HEK293 (cell line): ENCODE data around the gene STPG2.

Experiments used
- CTCF ChIA-PET: fragments of 350-600 bp; formaldehyde crosslinking; extraction: SDS; loops from one replicate; lab custom pipeline; 2021; ENCODE audit warnings: antibody characterized with exemption; lab: Yijun Ruan, JAX
- POLR2A ChIA-PET: fragments of 300-600 bp; formaldehyde crosslinking; extraction: SDS; loops from one replicate; lab custom pipeline; 2020; ENCODE audit warnings: antibody characterized with exemption, inconsistent platforms; lab: Yijun Ruan, JAX
- H3K27ac ChIP-seq: fragments of 200-500 bp; sonication (Bioruptor generic); 2 replicates; pipeline ENCODE4 v1.5.1; 2014; ENCODE audit warnings: low read depth, low read length, control low read depth, inconsistent platforms; ENCODE audit errors: extremely low read depth
- H3K36me3 ChIP-seq, 2 experiments: fragments of 200-500 bp in 1 of 2; sonication (Bioruptor generic) in 1 of 2; 1 replicate in 1 of 2; 2 replicates in 1 of 2; pipeline ENCODE4 v1.5.1; 2014 to 2017; ENCODE audit warnings: inconsistent platforms in 2 of 2, low read length in 2 of 2; ENCODE audit not compliant: control insufficient read depth in 2 of 2, insufficient read depth in 1 of 2
- H3K4me1 ChIP-seq: fragments of 200-500 bp; sonication (Bioruptor generic); 2 replicates; pipeline ENCODE4 v1.5.1; 2014; ENCODE audit warnings: mild to moderate bottlenecking, low read length, inconsistent platforms; ENCODE audit not compliant: control insufficient read depth, insufficient read depth
- H3K4me3 ChIP-seq: 2 replicates; pipeline ENCODE4 v1.5.1; 2011; ENCODE audit warnings: low read depth, mild to moderate bottlenecking, control low read depth, low read length, moderate library complexity
- H3K9me3 ChIP-seq: fragments of 200-500 bp; sonication (Bioruptor generic); 2 replicates; pipeline ENCODE4 v1.5.1; 2014; ENCODE audit warnings: low read depth, low read length, inconsistent platforms; ENCODE audit not compliant: control insufficient read depth, insufficient read depth
- BCL11A ChIP-seq: fragments of 450-650 bp; formaldehyde crosslinking; IDR thresholded peaks from 2 replicates; pipeline ENCODE4 v1.5.1; 2016; ENCODE audit warnings: low read depth, missing biosample characterization, missing genetic modification characterization
- GLI2 ChIP-seq: fragments of 450-650 bp; formaldehyde crosslinking; IDR thresholded peaks from 2 replicates; pipeline ENCODE4; 2017; ENCODE audit warnings: missing biosample characterization, missing genetic modification characterization, low read depth, borderline replicate concordance
- GLI4 ChIP-seq: fragments of 450-650 bp; formaldehyde crosslinking; IDR thresholded peaks from 2 replicates; pipeline ENCODE4 v1.5.1; 2016; ENCODE audit warnings: missing biosample characterization, missing genetic modification characterization
- IKZF3 ChIP-seq: fragments of 450-650 bp; IDR thresholded peaks from 2 replicates; pipeline ENCODE4 v1.5.0; 2018; ENCODE audit warnings: missing biosample characterization, mild to moderate bottlenecking, missing genetic modification characterization, moderate library complexity
- KLF1 ChIP-seq: fragments of 450-650 bp; formaldehyde crosslinking; IDR thresholded peaks from 2 replicates; pipeline ENCODE4 v1.5.1; 2016; ENCODE audit warnings: missing biosample characterization, missing genetic modification characterization
- KLF7 ChIP-seq: fragments of 450-650 bp; formaldehyde crosslinking; IDR thresholded peaks from 2 replicates; pipeline ENCODE4 v1.5.1; 2016; ENCODE audit warnings: missing biosample characterization, missing genetic modification characterization, borderline replicate concordance
- OSR2 ChIP-seq: fragments of 450-650 bp; formaldehyde crosslinking; IDR thresholded peaks from 2 replicates; pipeline ENCODE4 v1.5.1; 2016; ENCODE audit warnings: missing biosample characterization, missing genetic modification characterization
- YY1 ChIP-seq: fragments of 450-650 bp; formaldehyde crosslinking; IDR thresholded peaks from 2 replicates; pipeline ENCODE4 v1.5.1; 2018; ENCODE audit warnings: missing biosample characterization, missing genetic modification characterization
- ZNF121 ChIP-seq: fragments of 450-650 bp; formaldehyde crosslinking; IDR thresholded peaks from 2 replicates; pipeline ENCODE4 v1.5.1; 2016; ENCODE audit warnings: missing biosample characterization, missing genetic modification characterization
- ZNF211 ChIP-seq: fragments of 450-650 bp; formaldehyde crosslinking; IDR thresholded peaks from 2 replicates; pipeline ENCODE4 v1.5.1; 2016; ENCODE audit warnings: low read depth, missing biosample characterization, missing genetic modification characterization
- ZNF214 ChIP-seq: fragments of 450-650 bp; formaldehyde crosslinking; IDR thresholded peaks from 2 replicates; pipeline ENCODE4 v1.5.1; 2017; ENCODE audit warnings: missing biosample characterization, mild to moderate bottlenecking, missing genetic modification characterization, borderline replicate concordance
- ZNF221 ChIP-seq: fragments of 450-650 bp; formaldehyde crosslinking; IDR thresholded peaks from 2 replicates; pipeline ENCODE4 v1.5.1; 2017; ENCODE audit warnings: missing biosample characterization, missing genetic modification characterization, borderline replicate concordance
- ZNF223 ChIP-seq: fragments of 450-650 bp; formaldehyde crosslinking; IDR thresholded peaks from 2 replicates; pipeline ENCODE4 v1.5.1; 2016; ENCODE audit warnings: missing biosample characterization, missing genetic modification characterization
- ZNF23 ChIP-seq: fragments of 450-650 bp; formaldehyde crosslinking; IDR thresholded peaks from 2 replicates; pipeline ENCODE4 v1.5.1; 2016; ENCODE audit warnings: missing biosample characterization, missing genetic modification characterization, borderline replicate concordance
- ZNF24 ChIP-seq: fragments of 450-650 bp; formaldehyde crosslinking; IDR thresholded peaks from 2 replicates; pipeline ENCODE4 v1.5.1; 2016; ENCODE audit warnings: missing biosample characterization, missing genetic modification characterization
- ZNF423 ChIP-seq: fragments of 450-650 bp; formaldehyde crosslinking; IDR thresholded peaks from 2 replicates; pipeline ENCODE4 v1.5.1; 2016; ENCODE audit warnings: missing biosample characterization, missing genetic modification characterization
- ZNF510 ChIP-seq: fragments of 450-650 bp; formaldehyde crosslinking; IDR thresholded peaks from 2 replicates; pipeline ENCODE4 v1.5.1; 2018; ENCODE audit warnings: mild to moderate bottlenecking, missing genetic modification characterization, missing biosample characterization; ENCODE audit not compliant: insufficient replicate concordance
- ZNF548 ChIP-seq: fragments of 450-650 bp; formaldehyde crosslinking; IDR thresholded peaks from 2 replicates; pipeline ENCODE4 v1.5.1; 2016; ENCODE audit warnings: missing biosample characterization, missing genetic modification characterization
- ZNF555 ChIP-seq: fragments of 450-650 bp; formaldehyde crosslinking; conservative IDR thresholded peaks from 2 replicates; pipeline ENCODE4 v1.5.1; 2017; ENCODE audit warnings: missing biosample characterization, mild to moderate bottlenecking, missing genetic modification characterization, inconsistent platforms
- ZNF792 ChIP-seq: fragments of 450-650 bp; formaldehyde crosslinking; IDR thresholded peaks from 2 replicates; pipeline ENCODE4 v1.5.1; 2016; ENCODE audit warnings: missing biosample characterization, missing genetic modification characterization
- ZNF843 ChIP-seq: fragments of 450-650 bp; formaldehyde crosslinking; IDR thresholded peaks from 2 replicates; pipeline ENCODE4 v1.5.1; 2016; ENCODE audit warnings: missing biosample characterization, missing genetic modification characterization
- ZSCAN23 ChIP-seq: fragments of 450-650 bp; formaldehyde crosslinking; IDR thresholded peaks from 2 replicates; pipeline ENCODE4 v1.5.1; 2016; ENCODE audit warnings: missing biosample characterization, missing genetic modification characterization
- TF ChIP-seq, protein P1 (sequence below): fragments of 450-650 bp; formaldehyde crosslinking; IDR thresholded peaks from 2 replicates; pipeline ENCODE4; 2016; ENCODE audit warnings: missing biosample characterization, missing genetic modification characterization
- TF ChIP-seq, protein P2 (sequence below): fragments of 450-650 bp; formaldehyde crosslinking; IDR thresholded peaks from 2 replicates; pipeline ENCODE4 v1.5.1; 2016; ENCODE audit warnings: missing biosample characterization, missing genetic modification characterization

Gene STPG2

DNA sequence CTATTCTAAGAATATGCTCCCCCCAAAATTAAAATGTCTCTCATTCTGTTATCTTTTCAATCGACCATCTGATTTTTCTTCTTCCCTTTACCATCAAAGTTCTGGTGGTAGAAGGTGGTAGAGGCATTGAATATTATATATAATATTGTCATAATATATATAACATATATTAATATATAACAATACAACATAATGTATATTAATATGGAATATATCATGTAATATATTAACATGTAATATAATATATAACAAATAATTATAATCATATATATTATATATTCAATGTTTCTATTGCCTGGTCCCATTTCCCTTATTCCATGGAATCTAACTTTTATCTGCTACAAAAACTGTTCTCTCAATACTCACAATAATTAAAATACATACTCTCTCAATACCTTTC lies 40.6 kb downstream of the STPG2 start:
- Histone ChIP-seq H3K9me3 (no peaks in the 10 kb centered on the region), H3K4me1 (no peaks in the 10 kb centered on the region), H3K4me3 (no peak overlapping the region), H3K27ac (no peak overlapping the region), H3K36me3 (no peaks in the 10 kb centered on the region)
- CTCF ChIA-PET: no interaction called here
- TF ChIP-seq BCL11A (tag by site-specific recombination): no peak
- POLR2A ChIA-PET: no interaction called here

DNA sequence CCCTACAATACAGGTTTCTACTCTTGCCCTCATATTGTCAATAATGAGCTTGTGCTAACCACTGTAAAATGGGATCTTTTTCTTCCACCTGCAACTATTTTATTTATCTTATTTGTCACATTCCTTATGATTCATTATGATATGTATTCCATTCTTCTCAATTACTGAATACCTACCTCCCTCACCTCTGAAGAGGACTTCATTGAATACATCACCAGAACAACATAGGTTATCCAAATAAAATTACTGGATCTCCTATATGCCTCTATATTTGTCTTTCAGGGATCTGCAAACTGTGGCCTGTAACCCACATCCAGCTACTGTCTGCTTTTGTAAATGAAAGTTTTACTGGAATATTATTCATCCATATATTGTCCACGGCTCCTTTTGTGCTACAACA lies 41.3 kb downstream of the STPG2 start:
- Histone ChIP-seq H3K27ac (no peak overlapping the region), H3K9me3 (no peaks in the 10 kb centered on the region), H3K4me1 (no peaks in the 10 kb centered on the region), H3K4me3 (no peak overlapping the region), H3K36me3 (no peaks in the 10 kb centered on the region)
- ChIA-PET CTCF (no interaction called here), POLR2A (no interaction called here)
- TF ChIP-seq GLI4 (tag by site-specific recombination): no peak
- no peak for TF ChIP-seq ZNF423 (tag by site-specific recombination)
- no peak for TF ChIP-seq ZSCAN23 (tag by site-specific recombination)
- TF ChIP-seq OSR2 (tag by site-specific recombination): no peak
- TF ChIP-seq BCL11A (tag by site-specific recombination): no peak
- TF ChIP-seq, protein P1, sequence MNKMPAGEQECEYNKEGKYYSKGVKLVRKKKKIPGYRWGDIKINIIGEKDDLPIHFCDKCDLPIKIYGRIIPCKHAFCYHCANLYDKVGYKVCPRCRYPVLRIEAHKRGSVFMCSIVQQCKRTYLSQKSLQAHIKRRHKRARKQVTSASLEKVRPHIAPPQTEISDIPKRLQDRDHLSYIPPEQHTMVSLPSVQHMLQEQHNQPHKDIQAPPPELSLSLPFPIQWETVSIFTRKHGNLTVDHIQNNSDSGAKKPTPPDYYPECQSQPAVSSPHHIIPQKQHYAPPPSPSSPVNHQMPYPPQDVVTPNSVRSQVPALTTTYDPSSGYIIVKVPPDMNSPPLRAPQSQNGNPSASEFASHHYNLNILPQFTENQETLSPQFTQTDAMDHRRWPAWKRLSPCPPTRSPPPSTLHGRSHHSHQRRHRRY: no peak
- no peak for TF ChIP-seq ZNF792
- no peak for TF ChIP-seq IKZF3 (tag by site-specific recombination)

DNA sequence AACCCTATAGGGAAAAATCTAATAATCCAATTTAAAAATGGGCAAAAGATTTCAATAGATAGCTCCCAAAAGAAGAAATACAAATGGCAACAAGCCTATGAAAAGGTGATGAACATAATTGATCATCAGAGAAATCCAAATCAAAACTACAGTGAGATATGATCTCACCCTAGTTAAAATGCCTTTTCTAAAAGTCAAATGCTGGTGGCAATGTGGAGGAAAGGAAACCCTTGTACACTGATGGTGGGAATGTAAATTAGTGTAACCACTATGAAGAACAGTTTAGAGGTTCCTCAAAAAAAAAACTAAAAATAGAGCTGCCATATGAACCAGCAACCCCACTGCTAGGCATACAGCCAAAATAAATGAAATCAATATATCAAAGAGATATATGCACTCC lies 44.5 kb downstream of the STPG2 start:
- no peak overlapping the region for H3K4me3 ChIP-seq
- TF ChIP-seq, protein P1: no peak
- TF ChIP-seq ZNF223 (no peak), ZNF211 (tag by site-specific recombination) (no peak), ZNF555 (no peak), KLF7 (no peak), ZNF548 (tag by site-specific recombination) (no peak), ZNF23 (tag by site-specific recombination) (no peak)
- TF ChIP-seq, protein P2, sequence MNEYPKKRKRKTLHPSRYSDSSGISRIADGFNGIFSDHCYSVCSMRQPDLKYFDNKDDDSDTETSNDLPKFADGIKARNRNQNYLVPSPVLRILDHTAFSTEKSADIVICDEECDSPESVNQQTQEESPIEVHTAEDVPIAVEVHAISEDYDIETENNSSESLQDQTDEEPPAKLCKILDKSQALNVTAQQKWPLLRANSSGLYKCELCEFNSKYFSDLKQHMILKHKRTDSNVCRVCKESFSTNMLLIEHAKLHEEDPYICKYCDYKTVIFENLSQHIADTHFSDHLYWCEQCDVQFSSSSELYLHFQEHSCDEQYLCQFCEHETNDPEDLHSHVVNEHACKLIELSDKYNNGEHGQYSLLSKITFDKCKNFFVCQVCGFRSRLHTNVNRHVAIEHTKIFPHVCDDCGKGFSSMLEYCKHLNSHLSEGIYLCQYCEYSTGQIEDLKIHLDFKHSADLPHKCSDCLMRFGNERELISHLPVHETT: no peak
- no peaks in the 10 kb centered on the region for H3K9me3 ChIP-seq
- H3K4me1 ChIP-seq: no peaks in the 10 kb centered on the region
- no peak overlapping the region for H3K27ac ChIP-seq
- CTCF ChIA-PET: no interaction called here
- POLR2A ChIA-PET: no interaction called here
- H3K36me3 ChIP-seq: no peaks in the 10 kb centered on the region

DNA sequence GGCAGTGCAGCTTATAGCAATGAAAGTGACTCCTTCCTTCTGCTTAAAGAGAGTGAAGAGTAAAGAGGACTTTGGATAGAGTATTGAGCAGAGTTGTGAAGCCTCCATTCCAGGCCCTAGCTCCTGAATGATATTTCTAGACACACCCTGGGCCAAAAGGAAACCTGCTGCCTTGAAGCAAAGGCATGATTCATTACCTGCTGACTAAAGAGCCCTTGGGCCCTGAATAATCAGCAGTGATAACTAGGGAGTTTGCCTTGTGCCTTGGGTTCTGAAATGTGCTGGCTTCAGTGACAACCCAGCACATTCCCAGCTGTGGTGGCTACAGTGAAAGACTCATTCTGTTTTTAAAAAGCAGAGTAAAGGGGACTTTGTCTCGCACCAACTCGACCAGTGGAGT lies 49.2 kb downstream of the STPG2 start:
- POLR2A ChIA-PET: no interaction called here
- no peak for TF ChIP-seq ZNF24 (tag by site-specific recombination)
- no peak for TF ChIP-seq KLF1
- no peak for TF ChIP-seq GLI2
- TF ChIP-seq YY1: no peak
- TF ChIP-seq ZNF214: no peak
- TF ChIP-seq ZNF221 (tag by site-specific recombination): no peak
- no peak for TF ChIP-seq ZNF510
- no peak for TF ChIP-seq ZNF121 (tag by site-specific recombination)
- TF ChIP-seq ZNF843: no peak
- CTCF ChIA-PET: interaction anchor here (0.6 kb wide), 2 partner anchors 400 to 846 kb away, joined by 3 to 4 read pairs; no protein-coding TSS in a partner anchor

More for the DNA sequence above, 49.2 kb downstream of the STPG2 start:
- no peaks in the 10 kb centered on the region for H3K4me1 ChIP-seq
- no peaks in the 10 kb centered on the region for H3K9me3 ChIP-seq
- H3K27ac ChIP-seq: no peak overlapping the region
- no peak overlapping the region for H3K4me3 ChIP-seq
- no peaks in the 10 kb centered on the region for H3K36me3 ChIP-seq
